GM19240 (cell line): ENCODE results near the gene PTP4A2.
A peak's percentile ranks its signal among the peaks of the same experiment; 100 is the strongest.
"Not testable (repeated sequence)": the region's sequence is repeated elsewhere in the genome, so short reads cannot be mapped to it uniquely, and the experiment has no call there.

Experiments used
- DNase-seq: peaks from one replicate; pipeline ENCODE4 v3.0.0; 2011; ENCODE audit warnings: low spot score; ENCODE audit not compliant: insufficient read length

PTP4A2 gene

GRCh38 chr1:31925824-31926223 lies 12.3 kb downstream of the PTP4A2 start:
- not testable (repeated sequence) for DNase-seq

DNA sequence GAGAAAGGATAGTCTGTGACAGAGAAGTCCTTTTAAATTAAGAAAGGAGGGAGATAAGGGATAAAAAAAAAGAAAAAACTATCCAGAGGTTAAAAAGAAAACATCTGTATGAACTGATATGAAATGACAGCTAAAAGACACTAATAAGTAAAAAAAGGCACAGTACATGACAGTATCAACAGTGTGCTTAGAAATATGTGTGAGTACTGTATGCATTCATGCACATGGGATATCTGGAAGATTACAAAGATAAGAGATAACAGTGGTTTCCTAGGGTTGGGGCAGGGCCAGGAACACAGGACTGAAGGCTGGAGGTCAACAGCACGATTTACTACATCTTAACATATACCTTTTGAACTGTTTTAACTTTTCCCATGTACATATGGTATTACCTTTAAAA lies 13.3 kb downstream of the PTP4A2 start:
- DNase-seq: no peak

- DNase-seq: no peak
These were observed 14.2 kb downstream of the PTP4A2 start for GRCh38 chr1:31923901-31924535.

GRCh38 chr1:31920956-31921355 lies 17.2 kb downstream of the PTP4A2 start:
- DNase-seq: no peak

DNA sequence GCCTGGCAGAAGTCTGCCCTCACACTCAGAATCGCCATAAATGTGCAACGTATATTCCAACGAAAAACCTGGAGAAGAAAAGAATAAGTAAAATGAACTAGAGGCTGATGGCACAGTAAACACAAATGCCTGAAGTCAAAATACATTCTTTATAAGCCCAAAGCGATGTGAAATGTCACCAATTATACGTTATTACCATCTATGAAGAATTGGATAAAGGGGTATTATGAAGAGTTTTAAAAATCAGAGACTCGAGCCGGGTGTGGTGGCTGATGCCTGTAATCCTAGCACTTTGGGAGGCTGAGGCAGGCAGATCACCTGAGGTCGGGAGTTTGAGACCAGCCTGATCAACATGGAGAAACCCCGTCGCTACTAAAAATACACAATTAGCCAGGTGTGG lies 18.6 kb downstream of the PTP4A2 start:
- DNase-seq: no peak

DNA sequence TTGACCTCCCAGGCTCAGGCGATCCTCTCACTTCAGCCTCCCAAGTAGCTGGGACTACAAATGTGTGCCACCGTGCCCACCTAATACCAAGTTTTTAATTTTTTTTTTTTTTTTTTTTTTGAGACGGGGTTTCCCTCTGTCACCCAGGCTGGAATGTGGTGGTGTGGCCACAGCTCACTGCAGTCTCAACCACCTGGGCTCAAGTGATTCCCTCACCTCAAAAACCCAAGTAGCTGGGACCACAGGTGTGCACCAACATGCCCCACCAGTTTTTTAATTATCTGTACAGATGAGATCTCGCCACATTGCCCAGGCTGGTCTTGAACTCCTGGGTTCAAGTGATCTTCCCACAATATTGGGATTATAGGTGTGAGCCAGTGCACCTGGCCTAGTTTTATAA lies 22.7 kb downstream of the PTP4A2 start:
- no peak for DNase-seq

GRCh38 chr1:31913968-31914367 lies 24.2 kb downstream of the PTP4A2 start:
- DNase-seq: no peak

GRCh38 chr1:31912839-31913239 lies 25.3 kb downstream of the PTP4A2 start:
- DNase-seq: no peak

DNA sequence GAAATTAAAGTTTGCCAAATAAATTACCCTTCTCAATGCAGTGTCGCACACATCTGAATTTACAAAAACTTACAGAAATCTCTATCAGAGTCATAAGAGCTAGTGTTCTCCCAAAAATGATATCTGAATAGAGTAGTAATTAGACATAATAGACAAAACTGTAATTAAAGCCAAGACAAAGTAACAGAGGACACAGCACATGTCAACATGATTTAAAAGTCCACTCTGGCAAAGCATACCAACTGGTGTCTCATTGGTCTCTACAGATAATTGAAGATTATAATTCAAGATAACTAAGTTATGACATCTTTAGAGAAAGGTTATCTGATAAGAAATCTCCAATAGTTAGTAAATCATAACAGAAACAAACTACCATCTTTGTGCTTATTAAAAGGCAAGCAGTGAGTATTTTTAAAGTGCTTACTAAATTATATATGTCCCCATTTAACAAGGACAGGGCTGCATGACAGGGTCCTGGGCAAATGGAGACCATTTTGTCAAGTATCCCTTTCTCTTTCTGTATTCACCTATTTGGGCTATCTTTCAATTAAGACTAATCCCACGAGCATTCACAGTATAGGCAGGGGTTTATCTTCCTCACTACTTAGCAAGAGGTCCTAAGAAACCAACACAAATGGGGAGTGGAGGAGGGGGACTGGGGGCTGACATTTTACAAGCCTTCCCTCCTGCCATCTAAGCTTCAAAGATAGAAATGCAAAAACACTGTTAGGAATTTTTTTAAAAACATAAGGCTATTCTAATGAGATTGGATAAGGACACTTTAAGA lies 26.0 kb downstream of the PTP4A2 start:
- no peak for DNase-seq

DNA sequence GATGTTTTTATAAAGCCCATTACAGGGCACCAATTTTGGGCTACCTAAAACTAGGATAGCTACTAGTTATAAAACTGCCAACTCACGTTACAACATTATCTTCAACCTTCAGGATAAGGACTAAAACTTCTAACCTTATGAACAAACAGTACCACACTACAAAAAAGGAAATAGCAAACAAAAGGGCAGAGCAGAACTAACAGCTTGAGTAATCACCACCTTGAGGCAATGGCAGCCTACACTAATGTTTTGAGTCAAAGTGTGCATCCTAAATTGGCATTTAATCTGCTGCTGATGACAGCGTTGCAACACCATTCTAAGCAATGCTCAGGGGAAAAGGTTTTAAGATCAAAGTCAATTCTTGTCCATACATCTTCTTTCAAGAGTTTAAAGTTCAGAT lies 27.2 kb downstream of the PTP4A2 start:
- no peak for DNase-seq

DNA sequence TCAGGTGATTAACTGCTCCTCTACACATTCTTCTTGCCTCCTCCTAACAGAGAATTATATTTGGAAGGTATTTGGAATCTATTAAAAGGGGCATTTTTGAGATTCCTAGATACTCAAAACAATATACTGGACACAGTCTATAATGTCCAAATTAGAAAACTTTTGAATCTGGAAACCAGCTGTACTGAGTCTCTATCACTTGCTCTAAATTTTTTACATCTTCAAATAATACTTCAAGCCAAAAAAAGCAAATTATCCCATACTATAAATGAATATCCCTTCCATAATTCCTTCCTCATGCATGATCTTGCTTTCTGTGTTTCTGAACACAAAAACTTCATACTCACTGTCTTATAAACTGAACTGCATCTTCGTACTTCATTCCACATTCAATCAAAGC lies 28.5 kb downstream of the PTP4A2 start:
- no peak for DNase-seq

DNA sequence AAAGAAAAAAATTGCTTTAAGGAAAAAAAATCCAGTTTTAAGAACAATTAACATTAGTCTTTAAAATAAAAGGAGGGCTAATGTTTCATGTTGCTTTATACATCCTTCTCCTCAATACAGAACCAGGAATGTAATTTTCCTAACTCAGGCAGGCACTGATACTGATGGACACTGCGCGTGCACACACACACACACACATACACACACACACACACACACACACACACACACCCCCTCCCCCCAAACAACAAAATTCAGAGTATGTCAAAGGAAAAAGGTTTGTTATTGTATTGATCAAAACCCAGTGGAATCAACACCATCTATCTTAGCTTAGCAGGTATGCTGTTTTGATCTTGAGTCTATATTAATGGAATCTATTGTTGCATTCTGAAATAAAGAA lies 31.6 kb downstream of the PTP4A2 start:
- no peak for DNase-seq

DNA sequence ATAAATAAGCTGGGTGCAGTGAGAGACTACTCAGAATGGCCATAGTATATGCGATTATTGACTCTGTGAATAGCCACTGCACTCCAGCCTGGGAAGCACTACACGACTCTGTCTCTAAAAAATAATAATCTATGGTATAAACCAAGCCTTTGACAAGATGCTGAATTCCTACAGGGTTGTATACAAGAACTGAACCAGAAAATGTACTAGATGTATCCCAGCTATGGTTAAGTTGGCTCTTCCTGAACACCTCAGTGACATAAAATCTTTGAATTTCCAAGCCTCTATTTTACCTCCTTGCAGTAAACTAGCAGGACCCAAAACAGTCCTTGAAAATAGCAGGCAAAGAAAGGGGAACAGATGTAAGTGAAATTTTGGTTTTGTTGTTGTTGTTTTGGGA lies 32.5 kb downstream of the PTP4A2 start:
- DNase-seq: no peak

DNA sequence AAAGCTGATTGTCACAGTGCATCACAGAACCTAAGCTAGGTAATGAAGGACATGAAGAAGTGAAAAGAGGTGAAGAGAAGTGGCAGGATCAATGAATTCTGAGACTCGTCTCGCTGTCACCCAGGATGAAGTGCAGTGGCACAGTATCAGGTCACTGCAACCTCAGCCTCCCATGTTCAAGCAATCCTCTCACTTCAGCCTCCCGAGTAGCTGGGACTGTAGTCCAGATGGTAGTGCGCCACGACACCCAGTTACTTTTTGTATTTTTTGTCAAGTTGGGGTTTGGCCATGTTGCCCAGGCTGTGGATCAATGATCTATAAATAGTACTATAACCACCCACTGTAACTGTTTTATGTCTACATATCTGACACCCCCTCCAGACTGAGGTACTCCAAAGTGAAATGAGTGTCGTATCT lies 33.1 kb downstream of the PTP4A2 start:
- DNase-seq: no peak

DNA sequence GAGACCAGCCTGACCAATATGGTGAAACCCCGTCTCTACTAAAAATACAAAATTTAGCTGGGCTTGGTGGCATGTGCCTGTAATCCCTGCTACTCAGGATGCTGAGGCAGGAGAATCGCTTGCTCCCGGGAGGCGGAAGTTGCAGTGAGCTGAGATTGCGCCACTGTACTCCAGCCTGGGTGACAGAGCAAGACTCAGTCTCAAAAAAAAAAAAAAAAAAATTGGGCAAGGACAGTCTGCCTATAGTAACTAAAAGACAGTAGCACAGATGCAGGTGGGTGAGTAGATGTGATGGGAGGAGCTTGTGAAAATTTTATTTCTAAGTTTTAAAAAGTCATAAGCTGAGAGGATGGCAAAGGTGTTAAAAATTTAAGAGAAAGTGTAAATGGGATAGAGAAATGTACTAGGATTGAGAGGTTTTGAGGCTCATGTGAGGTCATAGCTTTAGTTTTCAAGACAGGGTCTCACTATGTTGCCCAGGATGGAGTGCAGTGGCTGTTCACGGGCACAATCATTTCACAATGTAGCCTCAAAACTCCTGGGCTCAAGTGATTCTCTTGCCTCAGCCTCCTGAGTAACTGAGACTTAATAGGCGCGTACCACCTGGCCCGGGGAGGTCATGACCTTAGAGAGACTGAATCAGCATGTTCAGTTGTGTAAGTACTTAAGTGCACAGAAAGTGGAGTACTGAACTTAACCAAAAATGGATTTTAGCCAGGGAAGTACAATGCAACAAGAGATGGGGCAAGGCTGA lies 33.7 kb downstream of the PTP4A2 start:
- no peak for DNase-seq

GRCh38 chr1:31902510-31902860 lies 35.7 kb downstream of the PTP4A2 start:
- no peak for DNase-seq

DNA sequence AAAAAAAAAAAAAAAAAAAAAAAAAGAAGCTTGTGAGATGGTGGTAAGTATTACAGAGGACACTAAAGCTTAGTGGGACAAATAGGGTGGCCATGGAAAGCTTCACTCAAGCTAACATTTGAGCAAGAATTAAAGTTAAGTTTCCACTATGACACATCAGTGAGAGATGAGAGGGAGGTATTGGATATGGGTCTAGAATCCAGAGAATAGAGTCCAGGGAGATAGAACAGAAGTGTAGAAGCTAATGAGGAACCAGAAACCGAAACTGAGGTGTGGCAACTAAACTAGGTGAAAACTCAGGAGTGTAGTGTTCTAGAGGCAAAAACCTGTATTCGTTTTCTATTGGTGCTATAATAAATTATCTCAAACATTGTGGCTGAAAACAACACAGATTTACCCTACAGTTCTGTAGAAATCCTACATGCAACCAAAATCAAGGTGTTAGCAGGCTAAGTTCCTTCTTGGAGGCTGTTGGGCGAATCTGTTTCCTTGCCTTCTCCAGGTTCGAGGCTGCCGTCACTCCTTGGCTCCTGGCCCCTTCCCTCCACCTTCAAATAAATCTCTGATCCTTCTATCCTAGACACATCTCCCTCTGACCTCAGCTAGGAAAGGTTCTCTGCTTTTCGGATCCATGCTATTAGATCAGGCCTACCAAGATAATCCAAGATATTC lies 36.2 kb downstream of the PTP4A2 start:
- no peak for DNase-seq

GRCh38 chr1:31900790-31901189 lies 37.4 kb downstream of the PTP4A2 start:
- DNase-seq: no peak

DNA sequence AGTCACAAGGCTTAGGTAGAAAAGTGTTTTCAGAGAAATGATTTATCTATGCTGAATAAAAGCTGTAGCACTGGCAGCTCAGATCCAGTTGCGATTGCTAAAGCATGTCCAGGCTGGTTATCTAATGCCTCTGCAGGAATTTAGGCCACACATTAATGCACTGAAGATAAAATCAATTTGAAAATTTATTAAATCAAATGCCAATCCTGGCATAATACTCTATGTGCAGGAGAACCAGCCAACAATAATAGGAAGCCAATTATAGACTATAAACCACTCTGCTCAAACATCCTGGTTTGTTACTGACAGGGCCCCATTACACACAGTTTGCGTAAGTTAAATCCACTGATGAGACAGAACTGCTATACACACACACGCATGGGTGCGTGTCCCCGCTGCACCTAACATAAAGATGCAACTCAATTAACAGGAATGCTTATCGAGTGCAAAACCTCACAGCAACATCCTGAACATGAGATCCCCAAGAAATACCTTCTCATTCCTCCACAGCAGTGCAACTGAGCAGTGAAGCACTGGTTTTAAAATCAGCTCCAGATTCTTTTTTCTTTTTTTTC lies 40.6 kb downstream of the PTP4A2 start:
- no peak for DNase-seq

DNA sequence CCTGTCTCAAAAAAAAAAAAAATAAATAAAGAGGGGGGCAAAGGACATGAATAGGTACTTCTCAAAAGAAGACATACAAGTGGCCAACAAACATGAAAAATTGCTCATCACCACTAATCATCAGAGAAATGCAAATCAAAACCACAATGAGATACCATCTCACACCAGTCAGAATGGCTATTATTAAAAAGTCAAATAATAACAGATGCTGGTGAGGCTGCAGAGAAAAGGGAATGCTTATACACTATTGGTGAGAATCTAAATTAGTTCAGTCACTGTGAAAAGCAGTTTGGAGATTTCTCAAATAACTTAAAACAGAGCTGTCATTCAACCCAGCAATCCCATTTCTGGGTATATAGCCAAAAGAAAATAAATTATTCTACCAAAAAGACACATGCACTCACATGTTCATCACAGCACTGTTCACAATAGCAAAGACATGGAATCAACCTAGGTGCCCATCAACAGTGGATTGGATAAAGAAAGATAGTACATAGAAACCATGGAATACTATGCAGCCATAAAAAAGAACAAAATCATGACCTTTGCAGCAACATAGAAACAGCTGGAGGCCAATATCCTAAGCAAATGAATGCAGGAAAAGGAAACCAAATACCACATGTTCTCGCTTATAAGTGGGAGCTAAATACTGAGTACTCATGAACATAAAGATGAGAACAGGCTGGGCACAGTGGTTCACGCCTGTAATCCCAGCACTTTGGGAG lies 42.5 kb downstream of the PTP4A2 start:
- not testable (repeated sequence) for DNase-seq

- peak; percentile 16 for DNase-seq
These were observed 46.9 kb downstream of the PTP4A2 start for GRCh38 chr1:31891280-31891679.
